MM.1S (cell line): ENCODE measurements around the gene CROCC2.

Source experiments
- DNase-seq: peaks from one replicate; pipeline ENCODE4 v3.0.0-alpha.2; 2015
- H2AFZ ChIP-seq: fragments of 300-600 bp; sonication (generic); 2 replicates; pipeline ENCODE4 v1.6.0; 2016; ENCODE audit warnings: antibody characterized with exemption, low read length
- H3F3A ChIP-seq: fragments of 300-600 bp; sonication (generic); 2 replicates; pipeline ENCODE4 v1.6.1; 2016; ENCODE audit warnings: mild to moderate bottlenecking, antibody characterized with exemption, low read length, moderate library complexity, mixed read lengths; ENCODE audit not compliant: insufficient read depth
- H3K27ac ChIP-seq: fragments of 300-600 bp; sonication (generic); 2 replicates; pipeline ENCODE4 v1.5.1; 2016; ENCODE audit warnings: mild to moderate bottlenecking, low read length
- H3K27me3 ChIP-seq: fragments of 300-600 bp; sonication (generic); replicated peaks from 2 replicates; pipeline ENCODE4 v1.6.0; 2016; ENCODE audit warnings: low read length; ENCODE audit not compliant: insufficient read depth
- H3K36me3 ChIP-seq: fragments of 300-600 bp; sonication (generic); replicated peaks from 2 replicates; pipeline ENCODE4 v1.6.1; 2016; ENCODE audit warnings: mild to moderate bottlenecking, low read length, mixed read lengths; ENCODE audit not compliant: insufficient read depth
- H3K4me1 ChIP-seq: fragments of 300-600 bp; sonication (generic); 2 replicates; pipeline ENCODE4 v1.6.1; 2016; ENCODE audit warnings: low read length, mixed read lengths
- H3K4me2 ChIP-seq: fragments of 300-600 bp; sonication (generic); 2 replicates; pipeline ENCODE4 v1.6.0; 2016; ENCODE audit warnings: low read depth, low read length
- H3K4me3 ChIP-seq: fragments of 300-600 bp; sonication (generic); 2 replicates; pipeline ENCODE4 v1.5.1; 2016; ENCODE audit warnings: low read length, mixed read lengths
- H3K79me2 ChIP-seq: fragments of 300-600 bp; sonication (generic); 2 replicates; pipeline ENCODE4 v1.6.1; 2016; ENCODE audit warnings: mixed run types, low read length, mixed read lengths
- H3K9ac ChIP-seq: fragments of 300-600 bp; sonication (generic); 2 replicates; pipeline ENCODE4 v1.6.1; 2016; ENCODE audit warnings: low read length, mixed read lengths
- H3K9me2 ChIP-seq: fragments of 300-600 bp; sonication (generic); replicated peaks from 2 replicates; pipeline ENCODE4 v1.6.1; 2016; ENCODE audit warnings: mild to moderate bottlenecking, low read length, mixed read lengths; ENCODE audit not compliant: insufficient read depth
- H3K9me3 ChIP-seq: fragments of 300-600 bp; sonication (generic); replicated peaks from 2 replicates; pipeline ENCODE4 v1.6.1; 2016; ENCODE audit warnings: mild to moderate bottlenecking, low read length, mixed read lengths; ENCODE audit not compliant: insufficient read depth
- H4K20me1 ChIP-seq: fragments of 300-600 bp; sonication (generic); 2 replicates; pipeline ENCODE4 v1.6.1; 2016; ENCODE audit warnings: mild to moderate bottlenecking, low read length, moderate library complexity, mixed read lengths; ENCODE audit not compliant: insufficient read depth
- CTCF ChIP-seq: fragments of 300-600 bp; sonication (generic); IDR thresholded peaks from 2 replicates; pipeline ENCODE4 v1.5.1; 2016; ENCODE audit warnings: antibody characterized with exemption, low read length, mixed read lengths
- EZH2 ChIP-seq: fragments of 300-600 bp; sonication (generic); optimal IDR thresholded peaks from 2 replicates; pipeline ENCODE3; 2017; ENCODE audit warnings: low read depth, mild to moderate bottlenecking, antibody characterized with exemption, low read length, mixed read lengths
- EZH2phosphoT487 ChIP-seq: fragments of 300-600 bp; sonication (generic); IDR thresholded peaks from 2 replicates; pipeline ENCODE4 v1.6.1; 2018; ENCODE audit warnings: antibody characterized with exemption, low read length

The CROCC2 gene

GRCh38 chr2:240986787-240987411 lies 80.8 kb downstream of the CROCC2 start:
- H3K4me1 ChIP-seq, result no peaks in the 10 kb centered on the region
- peaks cover 16% of the 10 kb centered on the region; the same call in 1 of the 2 replicates for H3K27me3 ChIP-seq
- no peak overlapping the region for H3K27ac ChIP-seq
- TF ChIP-seq EZH2, result no peak
- TF ChIP-seq CTCF, result no peak
- TF ChIP-seq EZH2phosphoT487, result no peak
- no peak overlapping the region for H2AFZ ChIP-seq
- H3K36me3 ChIP-seq, result no peaks in the 10 kb centered on the region
- no peaks in the 10 kb centered on the region for H3K9me2 ChIP-seq
- no peaks in the 10 kb centered on the region for H3F3A ChIP-seq
- no peaks in the 10 kb centered on the region for H3K9me3 ChIP-seq
- H3K9ac ChIP-seq, result no peak overlapping the region
- DNase-seq, result no peak
- no peaks in the 10 kb centered on the region for H3K79me2 ChIP-seq
- no peak overlapping the region for H3K4me3 ChIP-seq
- no peaks in the 10 kb centered on the region for H4K20me1 ChIP-seq
- no peak overlapping the region for H3K4me2 ChIP-seq

- H3K4me2 ChIP-seq, result no peak overlapping the region
- no peaks in the 10 kb centered on the region for H3F3A ChIP-seq
- H3K79me2 ChIP-seq, result no peaks in the 10 kb centered on the region
- TF ChIP-seq EZH2 (no peak), EZH2phosphoT487 (no peak), CTCF (no peak)
- no peak overlapping the region for H3K9ac ChIP-seq
- no peak overlapping the region for H2AFZ ChIP-seq
- no peak overlapping the region for H3K27ac ChIP-seq
- H3K9me3 ChIP-seq, result no peaks in the 10 kb centered on the region
- no peaks in the 10 kb centered on the region for H3K36me3 ChIP-seq
- H3K4me3 ChIP-seq, result no peak overlapping the region
- peaks cover 21% of the 10 kb centered on the region; the same call in 1 of the 2 replicates for H3K27me3 ChIP-seq
- no peak for DNase-seq
- no peaks in the 10 kb centered on the region for H4K20me1 ChIP-seq
- H3K9me2 ChIP-seq, result no peaks in the 10 kb centered on the region
- no peaks in the 10 kb centered on the region for H3K4me1 ChIP-seq
Measured at GRCh38 chr2:240987588-240987987, 81.5 kb downstream of the CROCC2 start.

- Histone ChIP-seq H3K4me3 (no peak overlapping the region), H3F3A (no peaks in the 10 kb centered on the region), H3K27me3 (peaks cover 15% of the 10 kb centered on the region; the same call in 1 of the 2 replicates), H3K36me3 (no peaks in the 10 kb centered on the region), H3K79me2 (no peaks in the 10 kb centered on the region), H3K9me3 (no peaks in the 10 kb centered on the region), H4K20me1 (no peaks in the 10 kb centered on the region), H3K9me2 (no peaks in the 10 kb centered on the region), H3K27ac (no peak overlapping the region), H3K4me2 (no peak overlapping the region), H3K4me1 (no peaks in the 10 kb centered on the region), H3K9ac (no peak overlapping the region), H2AFZ (no peak overlapping the region)
- DNase-seq, result no peak
- TF ChIP-seq EZH2phosphoT487, result no peak
- TF ChIP-seq CTCF, result no peak
- TF ChIP-seq EZH2, result no peak
Measured at GRCh38 chr2:240988146-240988545, 82.0 kb downstream of the CROCC2 start.
